Lower leg skin (tissue), 3 donors: ENCODE results near the gene ZNF503.

Source experiments
- CTCF ChIP-seq, 3 donors: fragments of 450-650 bp; IDR thresholded peaks; one replicate each; pipeline ENCODE4 v1.5.1; 2016; ENCODE audit warnings: antibody characterized with exemption in 3 of 3, mild to moderate bottlenecking in 3 of 3, moderate library complexity in 2 of 3
- POLR2A ChIP-seq, 2 donors: fragments of 450-650 bp; IDR thresholded peaks; one replicate each; pipeline ENCODE4 v1.6.1; 2016 to 2017; ENCODE audit warnings: antibody characterized with exemption in 2 of 2, mild to moderate bottlenecking in 1 of 2, moderate library complexity in 1 of 2

DNA sequence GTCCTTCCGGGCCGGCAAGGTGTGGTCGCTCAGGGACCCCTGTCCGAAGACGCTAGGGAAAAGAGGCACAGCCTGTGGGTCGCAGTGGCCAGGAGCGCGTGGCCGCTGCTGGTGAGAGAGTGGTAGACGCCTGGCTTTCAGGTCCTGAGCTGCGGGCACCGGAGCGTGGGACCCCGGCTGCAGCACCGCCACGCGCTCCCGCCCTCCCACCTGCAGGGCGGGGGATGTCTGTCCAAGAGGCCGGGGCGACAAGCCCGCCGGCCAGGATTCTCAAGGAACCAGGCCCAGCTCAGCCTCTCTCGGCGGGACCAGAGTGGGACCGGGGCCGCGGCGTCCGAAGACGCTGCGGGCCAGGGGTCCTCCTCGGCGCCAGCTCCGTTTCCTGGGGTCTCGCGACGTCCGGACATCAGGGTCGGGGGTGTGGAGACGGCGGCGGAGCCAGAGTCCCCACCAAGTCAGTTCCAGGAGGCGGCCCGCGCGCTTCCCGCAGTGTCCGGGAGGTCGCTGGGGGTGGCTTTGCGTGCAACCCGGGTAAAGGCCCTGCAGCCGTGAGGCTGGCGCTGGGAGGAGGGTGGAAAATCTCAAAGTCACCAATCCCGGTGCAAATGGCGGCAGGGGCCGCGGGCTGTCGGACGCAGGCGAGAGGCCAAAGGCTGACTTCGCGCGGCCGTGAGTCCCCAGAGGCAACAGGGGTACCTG, 5.5 kb downstream of the ZNF503 start:
- no peak for TF ChIP-seq POLR2A (IDR thresholded peaks at IDR 0.05)
- TF ChIP-seq CTCF (IDR thresholded peaks at IDR 0.05) = no peak
